ENCODE measurements around the gene SFT2D1. TPM values are rescaled to one million over a fixed set of nuclear protein-coding genes. Genes with fewer than 3 reads are reported as not detected.

Gene SFT2D1
- total RNA-seq, 1 experiment from 2014 or later, result 39.5 TPM

DNA sequence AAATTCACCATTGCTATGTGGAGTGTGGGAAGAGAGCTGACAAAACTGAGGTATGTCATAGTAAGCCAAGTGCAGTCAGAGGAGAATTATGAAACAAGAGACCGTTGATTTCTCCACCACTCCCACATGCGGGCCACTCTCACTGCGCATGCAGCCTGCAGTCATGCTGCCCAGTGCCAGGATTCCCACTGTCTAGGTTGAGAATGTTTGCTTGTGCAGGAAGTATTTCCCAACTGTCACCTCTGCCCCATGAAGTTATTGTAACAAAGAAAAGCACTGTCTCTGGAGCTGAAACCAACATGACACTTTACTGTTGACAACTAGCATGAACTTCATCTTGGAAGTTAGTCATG lies 18.7 kb upstream of the SFT2D1 start:
- Mint-ChIP-seq H3K27ac (ENCODE audit: low read depth, unreplicated experiment) (peak overlapping the region; percentile 25), H3K9me3 (ENCODE audit: unreplicated experiment) (no peaks in the 10 kb centered on the region), H3K4me3 (ENCODE audit: unreplicated experiment) (peak overlapping the region; percentile 46), H3K4me1 (ENCODE audit: insufficient read depth, unreplicated experiment) (peaks cover 14% of the 10 kb centered on the region), H3K36me3 (ENCODE audit: insufficient read depth, unreplicated experiment) (peaks cover 21% of the 10 kb centered on the region), H3K27me3 (ENCODE audit: insufficient read depth, unreplicated experiment) (peaks cover 5% of the 10 kb centered on the region)
- no TSS peak for BruUV-seq (replicated peaks)
- DNase-seq (ENCODE audit: unreplicated experiment), result peak; percentile 92
- ChIA-PET POLR2A (interaction anchor here (0.9 to 4.3 kb wide), 10 partner anchors 10 to 260 kb away, joined by 3 to 42 read pairs (median 5); partner anchors contain the start of genes MPC1 and SFT2D1), CTCF (interaction anchor here (3.2 kb wide), 1 partner anchor 17 kb away, joined by 14 read pairs; no protein-coding TSS in a partner anchor)
- TF ChIP-seq, protein P1, sequence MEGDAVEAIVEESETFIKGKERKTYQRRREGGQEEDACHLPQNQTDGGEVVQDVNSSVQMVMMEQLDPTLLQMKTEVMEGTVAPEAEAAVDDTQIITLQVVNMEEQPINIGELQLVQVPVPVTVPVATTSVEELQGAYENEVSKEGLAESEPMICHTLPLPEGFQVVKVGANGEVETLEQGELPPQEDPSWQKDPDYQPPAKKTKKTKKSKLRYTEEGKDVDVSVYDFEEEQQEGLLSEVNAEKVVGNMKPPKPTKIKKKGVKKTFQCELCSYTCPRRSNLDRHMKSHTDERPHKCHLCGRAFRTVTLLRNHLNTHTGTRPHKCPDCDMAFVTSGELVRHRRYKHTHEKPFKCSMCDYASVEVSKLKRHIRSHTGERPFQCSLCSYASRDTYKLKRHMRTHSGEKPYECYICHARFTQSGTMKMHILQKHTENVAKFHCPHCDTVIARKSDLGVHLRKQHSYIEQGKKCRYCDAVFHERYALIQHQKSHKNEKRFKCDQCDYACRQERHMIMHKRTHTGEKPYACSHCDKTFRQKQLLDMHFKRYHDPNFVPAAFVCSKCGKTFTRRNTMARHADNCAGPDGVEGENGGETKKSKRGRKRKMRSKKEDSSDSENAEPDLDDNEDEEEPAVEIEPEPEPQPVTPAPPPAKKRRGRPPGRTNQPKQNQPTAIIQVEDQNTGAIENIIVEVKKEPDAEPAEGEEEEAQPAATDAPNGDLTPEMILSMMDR (IDR thresholded peaks at IDR 0.05; ENCODE audit: unreplicated experiment), result no peak
- intact Hi-C loops (cut with micrococcal nuclease), result no loop called here

DNA sequence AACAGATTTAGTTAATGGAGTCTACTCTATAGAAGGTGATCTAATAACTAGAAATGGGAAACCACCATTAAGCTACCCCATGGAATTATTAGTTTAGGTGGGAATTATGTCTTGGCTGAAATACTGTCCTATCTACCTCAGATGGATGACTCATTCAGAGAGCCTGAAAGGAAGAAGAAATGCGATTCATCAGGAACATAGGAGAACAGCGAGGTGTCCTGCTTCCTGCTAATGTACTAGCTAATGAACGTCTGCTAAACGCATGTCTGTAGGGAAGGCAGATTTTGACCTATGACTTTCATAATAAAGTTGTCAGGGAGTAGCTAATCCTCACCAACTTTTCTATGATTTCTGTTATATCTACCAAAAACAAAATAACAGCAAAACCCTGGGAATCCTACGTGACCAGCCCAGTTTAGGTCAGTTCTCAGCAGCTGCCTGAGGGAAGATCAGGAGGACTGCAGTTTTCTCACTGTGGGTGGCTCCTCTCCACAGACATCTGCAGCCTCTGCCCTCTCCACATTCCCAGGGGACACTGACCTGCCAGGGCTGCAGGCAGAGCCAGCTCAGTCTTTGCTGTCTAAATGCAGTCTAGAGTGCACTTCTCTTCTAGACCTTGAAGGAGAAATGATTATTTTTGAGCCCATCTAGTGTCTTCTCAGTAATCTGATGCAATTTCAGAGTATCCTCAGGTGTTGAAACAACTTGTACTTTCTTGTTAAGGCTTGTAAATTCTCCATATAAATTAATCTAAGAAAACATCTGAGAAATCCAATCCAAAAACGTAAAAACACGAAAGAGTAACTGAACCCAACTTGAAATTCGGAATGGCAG lies 18.1 kb upstream of the SFT2D1 start:
- Mint-ChIP-seq H3K27ac (ENCODE audit: low read depth, unreplicated experiment) (peak overlapping the region; percentile 25), H3K4me1 (ENCODE audit: insufficient read depth, unreplicated experiment) (peaks cover 14% of the 10 kb centered on the region), H3K36me3 (ENCODE audit: insufficient read depth, unreplicated experiment) (peaks cover 15% of the 10 kb centered on the region), H3K4me3 (ENCODE audit: unreplicated experiment) (peak overlapping the region; percentile 46), H3K9me3 (ENCODE audit: unreplicated experiment) (no peaks in the 10 kb centered on the region), H3K27me3 (ENCODE audit: insufficient read depth, unreplicated experiment) (peaks cover 11% of the 10 kb centered on the region)
- BruUV-seq (replicated peaks), result TSS peak; percentile 16
- ChIA-PET POLR2A (interaction anchor here (0.9 to 4.3 kb wide), 10 partner anchors 11 to 261 kb away, joined by 3 to 42 read pairs (median 5); partner anchors contain the start of genes MPC1 and SFT2D1), CTCF (interaction anchor here (0.7 to 3.2 kb wide), 4 partner anchors 17 to 47 kb away, joined by 3 to 14 read pairs (median 4); no protein-coding TSS in a partner anchor)
- peak; percentile 63 for DNase-seq (ENCODE audit: unreplicated experiment)
- TF ChIP-seq, protein P1 (IDR thresholded peaks at IDR 0.05; ENCODE audit: unreplicated experiment), result no peak
- intact Hi-C loops (cut with micrococcal nuclease), result no loop called here

DNA sequence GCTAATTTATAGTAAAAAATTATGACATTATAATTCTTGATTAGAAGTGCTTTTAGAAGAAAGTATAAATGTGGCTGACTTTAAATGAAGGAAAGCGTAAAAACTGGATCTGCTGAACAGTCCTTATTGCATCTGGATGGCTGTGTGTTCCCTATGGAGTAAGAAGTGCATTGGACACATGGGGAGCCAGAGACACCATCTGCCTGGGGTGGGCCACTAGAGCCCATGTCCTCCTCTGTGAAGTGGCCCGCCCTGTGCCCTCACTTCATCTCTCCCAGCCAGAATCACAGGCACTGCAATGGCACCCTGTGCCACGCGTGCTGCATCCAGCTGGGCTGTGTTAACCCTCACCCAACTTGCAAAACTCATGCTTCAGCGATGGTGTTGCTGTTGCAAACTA lies 13.2 kb upstream of the SFT2D1 start:
- ChIA-PET POLR2A (no interaction called here), CTCF (interaction anchor here (0.8 to 1.0 kb wide), 2 partner anchors 26 to 75 kb away, joined by 3 read pairs; no protein-coding TSS in a partner anchor)
- intact Hi-C loops (cut with micrococcal nuclease), result no loop called here
- H3K9me3 Mint-ChIP-seq (ENCODE audit: unreplicated experiment), result no peaks in the 10 kb centered on the region
- no peaks in the 10 kb centered on the region for H3K36me3 Mint-ChIP-seq (ENCODE audit: insufficient read depth, unreplicated experiment)
- BruUV-seq (replicated peaks), result no TSS peak
- DNase-seq (ENCODE audit: unreplicated experiment), result no peak
- H3K27me3 Mint-ChIP-seq (ENCODE audit: insufficient read depth, unreplicated experiment), result peaks cover 19% of the 10 kb centered on the region
- no peak overlapping the region for H3K4me3 Mint-ChIP-seq (ENCODE audit: unreplicated experiment)
- H3K27ac Mint-ChIP-seq (ENCODE audit: low read depth, unreplicated experiment), result no peak overlapping the region
- TF ChIP-seq, protein P1 (IDR thresholded peaks at IDR 0.05; ENCODE audit: unreplicated experiment), result no peak
- peaks cover 8% of the 10 kb centered on the region for H3K4me1 Mint-ChIP-seq (ENCODE audit: insufficient read depth, unreplicated experiment)

DNA sequence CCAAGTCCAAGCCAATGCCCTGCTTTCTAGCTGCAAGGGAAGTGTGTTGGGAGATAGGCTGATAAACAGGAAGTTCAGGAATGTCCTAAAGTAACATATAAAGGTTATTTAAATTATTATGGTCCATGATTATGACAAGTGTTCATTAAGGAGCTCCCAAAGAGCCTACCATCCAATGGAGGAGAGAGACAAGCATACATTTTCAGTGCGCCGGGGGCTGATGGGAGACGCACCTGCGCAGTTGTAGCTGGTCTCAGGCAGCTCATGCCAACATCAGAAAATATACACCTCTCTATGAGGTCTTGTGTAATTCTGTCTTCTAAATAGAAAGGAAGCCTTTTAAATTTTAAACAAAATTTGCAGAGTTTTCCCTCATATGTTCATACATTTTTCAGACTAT lies 12.6 kb upstream of the SFT2D1 start:
- Mint-ChIP-seq H3K27me3 (ENCODE audit: insufficient read depth, unreplicated experiment) (peaks cover 19% of the 10 kb centered on the region), H3K4me3 (ENCODE audit: unreplicated experiment) (no peak overlapping the region), H3K36me3 (ENCODE audit: insufficient read depth, unreplicated experiment) (no peaks in the 10 kb centered on the region), H3K4me1 (ENCODE audit: insufficient read depth, unreplicated experiment) (peaks cover 2% of the 10 kb centered on the region), H3K9me3 (ENCODE audit: unreplicated experiment) (no peaks in the 10 kb centered on the region), H3K27ac (ENCODE audit: low read depth, unreplicated experiment) (no peak overlapping the region)
- POLR2A ChIA-PET, result no interaction called here
- CTCF ChIA-PET, result interaction anchor here (0.8 to 1.0 kb wide), 2 partner anchors 26 to 75 kb away, joined by 3 read pairs; no protein-coding TSS in a partner anchor
- DNase-seq (ENCODE audit: unreplicated experiment), result no peak
- TF ChIP-seq, protein P1 (IDR thresholded peaks at IDR 0.05; ENCODE audit: unreplicated experiment), result no peak
- intact Hi-C loops (cut with micrococcal nuclease), result no loop called here
- no TSS peak for BruUV-seq (replicated peaks)
